A673 (cell line): ENCODE measurements around the gene CD24.

Experiments used
- CTCF ChIP-seq: fragments of 300-800, 200-600 bp; sonication (generic); conservative IDR thresholded peaks from 2 replicates; pipeline ENCODE4 v1.5.1; 2017; ENCODE audit warnings: low read depth, mild to moderate bottlenecking, antibody characterized with exemption, low read length, moderate library complexity, mixed read lengths
- EZH2 ChIP-seq: fragments of 200-600 bp; sonication (generic); IDR thresholded peaks from 2 replicates; pipeline ENCODE4 v1.6.1; 2017; ENCODE audit warnings: borderline replicate concordance, low read depth, mild to moderate bottlenecking, mixed read lengths, antibody characterized with exemption, low read length; ENCODE audit not compliant: poor library complexity, severe bottlenecking

- TF ChIP-seq CTCF, result peak; percentile 97
- no peak for TF ChIP-seq EZH2
Observed at GRCh38 chr6:106997392-106998158, 23.0 kb upstream of the CD24 start.
